Activated CD8-positive, alpha-beta memory T cell treated with anti-CD3 and anti-CD28 coated beads for 24 hours (primary cell): ENCODE measurements around the gene TRIM37.
A peak's percentile ranks its signal among the peaks of the same experiment; 100 is the strongest.
"Not testable (repeated sequence)": the region's sequence is repeated elsewhere in the genome, so short reads cannot be mapped to it uniquely, and the experiment has no call there.

ENCODE experiments used
- DNase-seq: peaks from one replicate; pipeline ENCODE4 v3.0.0-alpha.2; 2020

Gene TRIM37

GRCh38 chr17:59111539-59111938, 4.9 kb upstream of the TRIM37 start:
- DNase-seq: no peak

GRCh38 chr17:59110973-59111372, 4.3 kb upstream of the TRIM37 start:
- DNase-seq: no peak

- DNase-seq: no peak
Measured at GRCh38 chr17:59108400-59109102, 1.9 kb upstream of the TRIM37 start.

DNA sequence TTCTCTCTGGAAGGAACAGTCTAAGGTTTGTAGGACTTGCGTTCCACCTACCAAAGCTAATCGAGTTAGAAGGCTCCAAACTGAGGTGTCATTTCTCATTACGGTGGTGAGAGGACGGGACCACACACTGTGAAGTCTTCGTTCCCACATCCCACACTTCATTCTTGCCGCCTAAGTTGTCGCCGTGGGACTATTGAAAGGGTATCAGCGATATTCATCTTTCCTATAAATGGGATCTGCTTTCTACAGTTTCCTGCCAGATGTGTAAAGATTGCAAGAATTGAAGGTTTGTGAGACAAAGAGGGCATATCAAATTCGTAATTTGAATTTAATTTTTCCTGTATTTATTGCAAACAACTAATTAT, 608 bp upstream of the TRIM37 start:
- DNase-seq: no peak

DNA sequence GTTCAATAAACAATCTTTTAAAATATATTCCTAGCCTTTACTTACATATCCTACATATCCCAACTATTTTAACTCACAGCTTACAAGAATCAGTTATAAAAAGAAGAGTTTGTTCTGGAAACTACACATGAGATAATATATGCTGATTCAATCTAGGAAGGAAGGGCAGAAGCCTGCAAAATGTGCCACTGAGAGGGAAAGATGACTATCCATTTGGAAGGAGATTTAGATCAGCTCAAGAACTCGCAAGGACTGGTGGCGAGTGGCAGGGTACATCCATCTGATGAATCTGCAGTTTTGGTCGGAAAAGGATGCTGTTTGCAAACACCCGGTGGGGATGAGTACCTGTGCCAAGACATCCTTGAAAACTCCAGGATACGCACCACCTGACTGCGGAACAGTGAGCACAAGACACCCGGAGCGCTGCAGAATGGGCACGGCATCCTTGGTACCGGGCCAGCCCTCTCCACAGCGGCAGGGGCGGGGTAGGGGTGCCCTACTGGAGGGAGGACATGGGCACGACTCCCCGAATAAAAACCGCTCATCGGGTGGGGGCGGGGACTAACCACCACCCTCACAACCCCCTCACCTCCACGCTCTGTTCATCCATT, 723 bp downstream of the TRIM37 start:
- DNase-seq: peak; percentile 82

GRCh38 chr17:59101178-59101577, 5.5 kb downstream of the TRIM37 start:
- DNase-seq: no peak

GRCh38 chr17:59097876-59098275, 8.8 kb downstream of the TRIM37 start:
- DNase-seq: no peak

DNA sequence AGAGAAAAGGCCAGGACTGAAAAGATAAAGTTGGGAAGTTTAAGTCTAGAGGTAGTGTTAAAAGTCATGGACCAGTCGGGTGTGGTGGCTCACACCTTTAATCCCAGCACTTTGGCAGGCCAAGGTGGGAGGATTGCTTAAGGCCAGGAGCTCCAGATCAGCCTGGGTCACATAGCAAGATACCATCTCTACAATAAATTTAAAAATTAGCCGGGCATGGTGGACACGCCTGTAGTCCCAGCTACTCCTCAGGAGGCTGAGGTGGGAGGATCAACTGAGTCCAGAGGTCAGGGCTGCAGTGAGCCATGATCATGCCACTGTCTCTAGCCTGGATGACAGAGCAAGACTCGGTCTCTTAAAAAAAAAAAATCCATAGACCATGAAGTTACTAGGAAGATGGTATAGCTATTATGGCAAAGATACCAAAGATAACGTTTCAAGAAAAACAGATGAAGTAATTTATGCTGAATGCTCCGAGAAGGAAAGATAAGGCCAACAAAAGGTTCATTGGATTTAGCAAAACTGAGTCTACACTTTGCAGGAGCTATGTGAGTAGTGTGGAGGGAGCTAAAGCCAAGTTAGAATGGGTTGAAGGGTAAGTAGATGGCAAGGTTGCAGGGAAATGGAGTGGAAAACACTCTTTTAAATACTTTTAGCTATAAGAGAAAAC, 11.7 kb downstream of the TRIM37 start:
- DNase-seq: no peak

GRCh38 chr17:59093702-59094231, 12.9 kb downstream of the TRIM37 start:
- DNase-seq: no peak

DNA sequence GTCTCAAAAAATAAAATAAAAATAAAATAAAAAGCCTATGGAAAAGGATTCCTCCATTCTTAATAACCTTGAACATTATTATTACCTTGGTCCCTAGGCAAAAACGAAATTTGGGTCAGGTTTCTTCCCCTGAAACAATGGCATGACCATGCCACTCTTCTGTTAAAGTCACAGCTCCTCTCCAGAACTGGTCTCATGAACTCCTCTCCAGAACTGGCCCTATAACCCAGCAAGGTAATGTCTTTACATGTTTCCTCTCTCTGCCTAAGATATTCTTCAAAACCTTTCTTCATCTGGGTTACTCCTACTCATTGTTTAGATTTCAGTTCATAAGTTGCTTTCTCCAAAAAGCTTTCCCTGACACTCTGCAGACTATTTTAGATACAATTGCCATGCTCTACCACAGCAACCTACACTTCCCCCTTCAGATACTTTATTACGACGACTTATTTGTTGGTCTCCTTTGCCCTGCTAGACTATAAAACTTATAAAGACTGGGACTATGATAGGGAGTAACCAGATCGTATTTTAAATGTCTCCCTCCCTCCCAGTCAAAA, 13.5 kb downstream of the TRIM37 start:
- DNase-seq: no peak

GRCh38 chr17:59090593-59090992, 16.1 kb downstream of the TRIM37 start:
- not testable (repeated sequence) for DNase-seq

GRCh38 chr17:59084154-59084553, 22.5 kb downstream of the TRIM37 start:
- DNase-seq: no peak

- DNase-seq: no peak
Measured at GRCh38 chr17:59074494-59074893, 32.2 kb downstream of the TRIM37 start.

GRCh38 chr17:59073972-59074371, 32.7 kb downstream of the TRIM37 start:
- no peak for DNase-seq

- DNase-seq: no peak
Measured at GRCh38 chr17:59069856-59070255, 36.8 kb downstream of the TRIM37 start.

- DNase-seq: no peak
Measured at GRCh38 chr17:59067756-59068155, 38.9 kb downstream of the TRIM37 start.

DNA sequence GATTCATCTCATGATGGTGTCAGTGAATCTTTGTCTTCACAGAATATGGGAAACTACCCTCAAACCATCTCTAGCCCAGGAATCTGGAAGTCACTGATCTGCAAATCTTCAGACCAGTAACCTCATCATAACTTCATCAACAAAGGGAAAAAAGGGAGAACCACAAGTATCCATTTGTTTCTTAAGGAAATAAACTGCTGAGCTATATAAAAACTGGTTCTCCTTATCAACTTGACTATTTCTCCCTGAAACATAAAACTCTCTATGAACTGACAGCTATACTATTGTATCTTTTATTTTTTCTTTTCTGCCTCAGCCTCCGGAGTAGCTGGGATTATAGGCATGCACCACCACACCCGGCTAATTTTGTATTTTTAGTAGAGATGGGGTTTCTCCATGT, 39.3 kb downstream of the TRIM37 start:
- no peak for DNase-seq

GRCh38 chr17:59062509-59062908, 44.2 kb downstream of the TRIM37 start:
- no peak for DNase-seq

DNA sequence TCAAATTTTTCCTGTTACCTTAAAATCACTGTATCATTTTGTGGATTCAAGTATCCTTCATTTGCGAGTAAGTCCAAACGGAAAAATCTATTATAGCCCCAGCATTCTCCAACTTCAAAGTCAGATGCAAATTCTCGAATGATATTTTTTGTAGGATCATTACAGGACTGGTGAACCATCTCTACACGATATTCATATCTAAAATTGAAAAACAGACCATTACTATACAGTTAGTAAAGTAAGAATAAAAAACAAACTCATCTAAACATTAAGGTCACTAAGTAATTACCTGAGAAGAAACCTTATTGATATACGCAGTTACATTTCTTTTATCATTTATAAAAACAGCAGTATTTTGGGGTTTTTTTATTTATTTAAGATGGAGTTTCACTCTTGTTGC, 49.8 kb downstream of the TRIM37 start:
- DNase-seq: no peak

DNA sequence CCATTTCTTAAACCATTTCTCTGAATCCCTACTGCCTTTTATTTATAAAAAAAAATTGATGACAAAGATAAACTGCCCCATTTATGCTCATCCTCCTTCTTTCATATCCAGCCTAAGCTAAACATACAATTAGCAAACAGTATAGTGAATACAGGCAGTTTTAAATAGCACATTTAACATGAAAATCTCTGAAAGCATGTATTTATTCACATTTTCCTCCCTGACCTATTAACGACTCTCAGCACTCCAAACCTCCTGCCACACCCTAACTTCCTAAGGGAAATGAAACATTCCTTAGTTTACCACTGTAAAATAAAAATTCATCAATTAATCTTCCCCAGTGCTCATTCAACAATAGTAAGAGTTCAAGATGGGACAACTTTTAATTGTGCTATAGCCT, 56.9 kb downstream of the TRIM37 start:
- no peak for DNase-seq

- no peak for DNase-seq
Measured at GRCh38 chr17:59047616-59048015, 59.1 kb downstream of the TRIM37 start.

DNA sequence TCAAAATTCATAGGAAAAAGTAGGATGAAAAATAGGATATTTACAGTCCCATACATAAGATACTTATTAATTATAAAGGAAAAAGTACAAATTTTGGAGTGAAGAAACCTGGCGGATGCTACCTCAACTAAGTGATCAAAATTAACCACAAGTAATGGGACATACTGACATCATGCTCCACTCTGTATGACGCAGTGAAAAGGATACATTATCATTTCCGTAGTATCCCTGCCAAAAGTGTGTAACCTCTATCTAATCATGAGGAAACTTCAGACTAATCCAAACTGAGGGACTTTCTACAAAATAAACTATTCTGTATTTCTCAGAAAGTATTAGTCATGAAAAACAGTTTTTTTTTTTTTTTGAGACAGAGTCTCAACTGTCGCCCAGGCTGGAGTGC, 60.5 kb downstream of the TRIM37 start:
- DNase-seq: no peak

- DNase-seq: no peak
Measured at GRCh38 chr17:59038734-59039133, 67.9 kb downstream of the TRIM37 start.

- no peak for DNase-seq
Measured at GRCh38 chr17:59037960-59038359, 68.7 kb downstream of the TRIM37 start.
